ENCODE data around the gene BLOC1S4. TPM values are rescaled to one million over a fixed set of nuclear protein-coding genes. Genes with fewer than 3 reads are reported as not detected.

The BLOC1S4 gene
- polyA plus RNA-seq, 1 of the 3 experiments (the other 2 are of a cell fraction) = 22.1 TPM

DNA sequence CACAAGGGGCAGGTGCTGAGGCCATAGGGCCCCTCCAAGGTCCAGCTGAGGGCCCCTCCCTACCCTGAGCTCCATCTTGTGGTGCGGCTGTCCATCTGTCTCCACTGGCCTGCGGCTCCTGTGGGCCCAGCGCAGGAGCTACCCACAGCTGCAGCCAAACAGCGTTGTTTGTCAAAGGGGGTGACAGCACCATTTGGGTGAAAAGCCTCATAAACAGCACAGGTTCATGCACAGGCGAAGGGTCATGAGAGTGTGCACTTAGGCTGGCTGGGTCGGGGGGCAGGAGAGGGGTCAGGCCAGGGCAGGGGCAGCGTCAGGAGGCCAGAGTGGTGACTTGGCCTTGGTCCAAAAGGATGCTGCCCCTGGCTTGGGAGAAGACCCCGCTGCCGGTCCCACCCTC is 32.3 kb downstream of the BLOC1S4 start (continued):
- TF ChIP-seq, protein P1, sequence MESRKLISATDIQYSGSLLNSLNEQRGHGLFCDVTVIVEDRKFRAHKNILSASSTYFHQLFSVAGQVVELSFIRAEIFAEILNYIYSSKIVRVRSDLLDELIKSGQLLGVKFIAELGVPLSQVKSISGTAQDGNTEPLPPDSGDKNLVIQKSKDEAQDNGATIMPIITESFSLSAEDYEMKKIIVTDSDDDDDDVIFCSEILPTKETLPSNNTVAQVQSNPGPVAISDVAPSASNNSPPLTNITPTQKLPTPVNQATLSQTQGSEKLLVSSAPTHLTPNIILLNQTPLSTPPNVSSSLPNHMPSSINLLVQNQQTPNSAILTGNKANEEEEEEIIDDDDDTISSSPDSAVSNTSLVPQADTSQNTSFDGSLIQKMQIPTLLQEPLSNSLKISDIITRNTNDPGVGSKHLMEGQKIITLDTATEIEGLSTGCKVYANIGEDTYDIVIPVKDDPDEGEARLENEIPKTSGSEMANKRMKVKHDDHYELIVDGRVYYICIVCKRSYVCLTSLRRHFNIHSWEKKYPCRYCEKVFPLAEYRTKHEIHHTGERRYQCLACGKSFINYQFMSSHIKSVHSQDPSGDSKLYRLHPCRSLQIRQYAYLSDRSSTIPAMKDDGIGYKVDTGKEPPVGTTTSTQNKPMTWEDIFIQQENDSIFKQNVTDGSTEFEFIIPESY (IDR thresholded peaks at IDR 0.05; ENCODE audit: borderline replicate concordance, low read depth) = no peak
- TF ChIP-seq FOXM1 (IDR thresholded peaks at IDR 0.05; ENCODE audit: low read depth) (no peak), GATA2 (CRISPR knock-in tag; IDR thresholded peaks at IDR 0.05) (no peak), FOXJ3 (CRISPR knock-in tag; IDR thresholded peaks at IDR 0.05) (no peak), RFX5 (IDR thresholded peaks at IDR 0.05; ENCODE audit: low read length) (no peak), EZH2phosphoT487 (IDR thresholded peaks at IDR 0.05; ENCODE audit: borderline replicate concordance, low read depth) (no peak)
- TF ChIP-seq, protein P2, sequence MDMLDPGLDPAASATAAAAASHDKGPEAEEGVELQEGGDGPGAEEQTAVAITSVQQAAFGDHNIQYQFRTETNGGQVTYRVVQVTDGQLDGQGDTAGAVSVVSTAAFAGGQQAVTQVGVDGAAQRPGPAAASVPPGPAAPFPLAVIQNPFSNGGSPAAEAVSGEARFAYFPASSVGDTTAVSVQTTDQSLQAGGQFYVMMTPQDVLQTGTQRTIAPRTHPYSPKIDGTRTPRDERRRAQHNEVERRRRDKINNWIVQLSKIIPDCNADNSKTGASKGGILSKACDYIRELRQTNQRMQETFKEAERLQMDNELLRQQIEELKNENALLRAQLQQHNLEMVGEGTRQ (IDR thresholded peaks at IDR 0.05; ENCODE audit: borderline replicate concordance, low read depth, low read length) = no peak

DNA sequence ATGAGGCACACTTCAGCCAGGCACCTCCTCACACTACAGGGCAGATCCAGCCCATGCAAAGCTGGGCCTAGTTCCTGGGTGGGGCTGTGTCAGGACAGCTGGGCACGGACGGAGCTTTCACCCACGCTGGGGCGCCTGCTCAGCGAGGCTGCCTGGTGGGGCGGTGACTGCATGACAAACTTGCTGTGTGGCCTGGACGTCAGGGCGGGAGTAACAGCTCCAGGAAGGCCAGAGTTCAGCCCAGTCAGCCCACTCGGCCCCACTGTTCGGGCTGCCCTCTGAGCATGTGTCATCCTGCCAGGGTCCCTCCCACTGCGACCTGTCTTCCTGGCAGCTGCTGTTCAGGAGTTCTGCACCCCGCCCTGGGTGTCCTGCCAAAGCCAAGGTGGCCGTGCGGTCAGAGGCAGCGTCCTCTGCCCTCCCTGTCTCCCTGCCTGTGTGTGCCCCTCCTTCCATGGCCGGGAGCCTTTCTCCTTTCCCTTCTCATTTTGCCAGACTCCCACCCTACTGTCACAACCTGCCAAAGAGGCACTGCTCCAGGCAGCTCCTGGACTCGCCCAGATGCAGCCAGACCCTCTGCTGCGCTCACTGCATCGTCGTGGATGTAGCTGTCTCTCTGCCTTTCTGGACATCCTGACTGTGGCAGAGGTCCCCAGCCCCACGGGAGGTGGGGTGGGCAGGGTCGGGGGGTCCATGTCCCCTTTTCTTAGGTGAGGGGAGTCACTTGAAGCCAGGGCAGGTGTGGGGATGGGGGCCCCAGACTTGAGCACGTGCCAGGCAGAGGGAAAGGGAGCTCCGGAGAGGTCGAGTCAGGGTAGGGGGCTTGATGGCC is 33.6 kb downstream of the BLOC1S4 start:
- WGBS (ENCODE audit: low lambda C conversion rate) = 70% methylated on average over 15 of the region's 25 CpGs
- no peaks in the 10 kb centered on the region for H3K9me3 ChIP-seq
- DNase-seq = peak; percentile 44
- H3K4me1 ChIP-seq (ENCODE audit: control insufficient read depth in 1 of 2, insufficient read depth in 2 of 2, low read depth in 1 of 2, low read length in 1 of 2) = peaks cover 0 to 6% of the 10 kb centered on the region in 2 experiments; a peak in 1 of 4 replicates
- H4K20me1 ChIP-seq (ENCODE audit: insufficient read depth) = no peaks in the 10 kb centered on the region
- TF ChIP-seq, protein P3, sequence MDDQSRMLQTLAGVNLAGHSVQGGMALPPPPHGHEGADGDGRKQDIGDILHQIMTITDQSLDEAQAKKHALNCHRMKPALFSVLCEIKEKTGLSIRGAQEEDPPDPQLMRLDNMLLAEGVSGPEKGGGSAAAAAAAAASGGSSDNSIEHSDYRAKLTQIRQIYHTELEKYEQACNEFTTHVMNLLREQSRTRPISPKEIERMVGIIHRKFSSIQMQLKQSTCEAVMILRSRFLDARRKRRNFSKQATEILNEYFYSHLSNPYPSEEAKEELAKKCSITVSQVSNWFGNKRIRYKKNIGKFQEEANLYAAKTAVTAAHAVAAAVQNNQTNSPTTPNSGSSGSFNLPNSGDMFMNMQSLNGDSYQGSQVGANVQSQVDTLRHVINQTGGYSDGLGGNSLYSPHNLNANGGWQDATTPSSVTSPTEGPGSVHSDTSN (IDR thresholded peaks at IDR 0.05) = no peak
- no peak for TF ChIP-seq POLR2AphosphoS5 (IDR thresholded peaks at IDR 0.05; ENCODE audit: low read depth, low read length)
- TF ChIP-seq, protein P4, sequence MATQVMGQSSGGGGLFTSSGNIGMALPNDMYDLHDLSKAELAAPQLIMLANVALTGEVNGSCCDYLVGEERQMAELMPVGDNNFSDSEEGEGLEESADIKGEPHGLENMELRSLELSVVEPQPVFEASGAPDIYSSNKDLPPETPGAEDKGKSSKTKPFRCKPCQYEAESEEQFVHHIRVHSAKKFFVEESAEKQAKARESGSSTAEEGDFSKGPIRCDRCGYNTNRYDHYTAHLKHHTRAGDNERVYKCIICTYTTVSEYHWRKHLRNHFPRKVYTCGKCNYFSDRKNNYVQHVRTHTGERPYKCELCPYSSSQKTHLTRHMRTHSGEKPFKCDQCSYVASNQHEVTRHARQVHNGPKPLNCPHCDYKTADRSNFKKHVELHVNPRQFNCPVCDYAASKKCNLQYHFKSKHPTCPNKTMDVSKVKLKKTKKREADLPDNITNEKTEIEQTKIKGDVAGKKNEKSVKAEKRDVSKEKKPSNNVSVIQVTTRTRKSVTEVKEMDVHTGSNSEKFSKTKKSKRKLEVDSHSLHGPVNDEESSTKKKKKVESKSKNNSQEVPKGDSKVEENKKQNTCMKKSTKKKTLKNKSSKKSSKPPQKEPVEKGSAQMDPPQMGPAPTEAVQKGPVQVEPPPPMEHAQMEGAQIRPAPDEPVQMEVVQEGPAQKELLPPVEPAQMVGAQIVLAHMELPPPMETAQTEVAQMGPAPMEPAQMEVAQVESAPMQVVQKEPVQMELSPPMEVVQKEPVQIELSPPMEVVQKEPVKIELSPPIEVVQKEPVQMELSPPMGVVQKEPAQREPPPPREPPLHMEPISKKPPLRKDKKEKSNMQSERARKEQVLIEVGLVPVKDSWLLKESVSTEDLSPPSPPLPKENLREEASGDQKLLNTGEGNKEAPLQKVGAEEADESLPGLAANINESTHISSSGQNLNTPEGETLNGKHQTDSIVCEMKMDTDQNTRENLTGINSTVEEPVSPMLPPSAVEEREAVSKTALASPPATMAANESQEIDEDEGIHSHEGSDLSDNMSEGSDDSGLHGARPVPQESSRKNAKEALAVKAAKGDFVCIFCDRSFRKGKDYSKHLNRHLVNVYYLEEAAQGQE (IDR thresholded peaks at IDR 0.05; ENCODE audit: low read depth, low read length) = no peak
- TF ChIP-seq, protein P5, sequence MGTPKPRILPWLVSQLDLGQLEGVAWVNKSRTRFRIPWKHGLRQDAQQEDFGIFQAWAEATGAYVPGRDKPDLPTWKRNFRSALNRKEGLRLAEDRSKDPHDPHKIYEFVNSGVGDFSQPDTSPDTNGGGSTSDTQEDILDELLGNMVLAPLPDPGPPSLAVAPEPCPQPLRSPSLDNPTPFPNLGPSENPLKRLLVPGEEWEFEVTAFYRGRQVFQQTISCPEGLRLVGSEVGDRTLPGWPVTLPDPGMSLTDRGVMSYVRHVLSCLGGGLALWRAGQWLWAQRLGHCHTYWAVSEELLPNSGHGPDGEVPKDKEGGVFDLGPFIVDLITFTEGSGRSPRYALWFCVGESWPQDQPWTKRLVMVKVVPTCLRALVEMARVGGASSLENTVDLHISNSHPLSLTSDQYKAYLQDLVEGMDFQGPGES (IDR thresholded peaks at IDR 0.05; ENCODE audit: low read depth, low read length) = no peak
- TF ChIP-seq, protein P2 (IDR thresholded peaks at IDR 0.05; ENCODE audit: borderline replicate concordance, low read depth, low read length) = no peak
- no peak for TF ChIP-seq MXI1 (IDR thresholded peaks at IDR 0.05; ENCODE audit: low read depth, low read length)
- no peak overlapping the region for H3K4me2 ChIP-seq
- H3K9me2 ChIP-seq = no peaks in the 10 kb centered on the region
- POLR2A ChIA-PET = no interaction called here
- no peaks in the 10 kb centered on the region for H3F3A ChIP-seq (replicated peaks; ENCODE audit: insufficient read depth)
- H3K27me3 ChIP-seq (ENCODE audit: insufficient read depth) = no peaks in the 10 kb centered on the region
- no peak overlapping the region for H2AFZ ChIP-seq (ENCODE audit: low read depth)
- H3K27ac ChIP-seq (ENCODE audit: low read depth in 2 of 2, low read length in 1 of 2) = no peak overlapping the region
- no peaks in the 10 kb centered on the region for H3K36me3 ChIP-seq (replicated peaks in 1 of 2; ENCODE audit: control insufficient read depth in 1 of 2, insufficient read depth in 2 of 2, low read length in 1 of 2)
- H3K4me3 ChIP-seq (ENCODE audit: low read depth in 2 of 2, low read length in 1 of 2) = no peak overlapping the region
- CTCF ChIA-PET = interaction anchor here (0.6 to 1.9 kb wide), 4 partner anchors 30 to 328 kb away, joined by 3 to 5 read pairs (median 4); no protein-coding TSS in a partner anchor
- no peaks in the 10 kb centered on the region for H3K79me2 ChIP-seq (ENCODE audit: insufficient read depth)
- H3K9ac ChIP-seq = no peak overlapping the region
